ENCODE results near the gene POLA1. TPM values are rescaled to one million over a fixed set of nuclear protein-coding genes. Genes with fewer than 3 reads are reported as not detected.

Gene POLA1
- total and polyA plus RNA-seq, 7 donors, result 1.8 to 15.0 (median 11.4) TPM

DNA sequence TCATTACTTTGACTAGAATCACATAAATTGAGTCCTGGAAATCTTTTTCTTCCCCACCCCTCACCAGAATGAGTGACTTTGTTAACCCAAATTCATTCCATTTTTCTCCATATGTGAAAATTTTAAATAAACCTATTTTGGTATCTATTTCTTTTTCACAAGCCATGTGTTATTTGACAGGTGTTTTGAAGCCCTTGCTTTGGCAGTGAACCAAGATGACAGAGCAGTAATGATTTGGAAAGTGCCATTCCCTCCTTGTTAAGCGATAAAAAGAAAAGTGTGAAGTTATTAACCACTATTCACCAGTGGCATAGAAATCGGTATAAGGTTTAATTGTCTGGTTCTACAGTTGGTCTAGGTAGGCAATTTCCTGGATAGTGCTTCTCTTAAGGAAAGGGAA is 66.1 kb downstream of the POLA1 start:
- H3K4me1 ChIP-seq, result peaks cover 0 to 10% (median 0%) of the 10 kb centered on the region in 4 donors
- no peaks in the 10 kb centered on the region for H3K9me3 ChIP-seq
- 30 to 86% methylated on average over 2 of the region's 2 CpGs for WGBS, 2 donors
- no peaks in the 10 kb centered on the region for H3K27me3 ChIP-seq
- H3K36me3 ChIP-seq, result no peaks in the 10 kb centered on the region
- H3K27ac ChIP-seq, result no peak overlapping the region
- TF ChIP-seq POLR2AphosphoS5 (IDR thresholded peaks at IDR 0.05) (no peak), POLR2A (IDR thresholded peaks at IDR 0.05) (no peak), CTCF (IDR thresholded peaks at IDR 0.05) (no peak), EP300 (IDR thresholded peaks at IDR 0.05) (no peak)
- no peak overlapping the region for H3K4me3 ChIP-seq
- DNase-seq, result no peak
- intact Hi-C loops (cut with DNase I), result no loop called here

DNA sequence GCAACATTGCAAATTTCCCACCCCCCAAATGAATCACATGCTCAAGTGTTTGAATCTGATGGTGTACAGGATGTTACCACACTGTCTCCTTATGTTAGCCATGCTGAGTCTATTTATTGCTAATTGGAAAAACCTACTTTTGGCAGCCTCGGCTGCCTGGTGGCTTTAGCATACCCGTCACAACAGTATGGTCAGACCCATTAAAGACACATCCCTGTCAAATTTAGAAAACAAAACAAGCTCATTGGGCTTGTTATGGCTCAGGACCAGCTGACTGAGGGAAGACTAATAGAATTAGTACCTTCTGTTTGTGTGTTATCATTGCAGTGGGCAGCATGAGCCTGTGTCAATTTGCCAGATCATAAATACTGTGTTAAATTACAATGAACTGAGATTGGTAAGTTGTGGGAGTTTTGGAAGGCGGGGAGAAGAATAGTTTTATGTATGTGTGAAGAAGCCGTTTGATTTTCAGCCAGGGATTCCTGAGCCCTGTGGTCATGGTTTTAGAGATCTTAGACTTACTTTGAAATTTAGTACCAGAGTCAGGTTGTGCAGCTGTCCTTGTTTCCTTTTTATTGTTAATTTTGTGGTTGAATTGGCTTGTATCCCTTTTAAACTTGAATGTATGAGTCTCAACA is 66.8 kb downstream of the POLA1 start:
- H3K4me3 ChIP-seq, result no peak overlapping the region
- H3K27me3 ChIP-seq, result no peaks in the 10 kb centered on the region
- no peak for DNase-seq
- intact Hi-C loops (cut with DNase I), result no loop called here
- TF ChIP-seq CTCF (IDR thresholded peaks at IDR 0.05), result no peak
- TF ChIP-seq EP300 (IDR thresholded peaks at IDR 0.05), result no peak
- TF ChIP-seq POLR2AphosphoS5 (IDR thresholded peaks at IDR 0.05), result no peak
- TF ChIP-seq POLR2A (IDR thresholded peaks at IDR 0.05), result no peak
- 78 to 87% methylated on average over 4 of the region's 4 CpGs for WGBS, 2 donors
- H3K9me3 ChIP-seq, result no peaks in the 10 kb centered on the region
- H3K36me3 ChIP-seq, result no peaks in the 10 kb centered on the region
- peaks cover 0 to 10% (median 0%) of the 10 kb centered on the region in 4 donors for H3K4me1 ChIP-seq
- peak overlapping the region in 1 of 4 donors; percentile 26 for H3K27ac ChIP-seq

DNA sequence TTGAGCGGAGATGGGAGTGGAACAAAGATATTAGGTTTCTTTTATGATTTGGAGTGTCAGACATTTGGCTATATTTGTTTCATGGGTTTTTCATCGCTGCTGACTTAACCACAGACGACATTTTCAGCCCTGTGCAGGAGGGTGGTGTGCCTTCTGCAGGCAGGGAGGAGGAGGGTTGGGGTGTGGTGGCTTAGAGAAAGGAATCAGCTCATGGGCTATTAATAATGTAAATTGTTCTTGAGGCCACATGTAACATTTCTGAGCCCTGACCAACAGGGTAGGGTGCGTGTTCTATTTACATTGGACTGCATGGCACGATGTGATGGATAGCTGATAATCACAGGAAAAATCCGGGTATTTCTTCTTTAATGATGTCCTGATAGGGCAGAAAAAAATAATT is 67.6 kb downstream of the POLA1 start:
- Histone ChIP-seq H3K27ac (no peak overlapping the region), H3K36me3 (no peaks in the 10 kb centered on the region), H3K9me3 (no peaks in the 10 kb centered on the region), H3K4me3 (no peak overlapping the region), H3K4me1 (peaks cover 0 to 10% (median 0%) of the 10 kb centered on the region in 4 donors), H3K27me3 (no peaks in the 10 kb centered on the region)
- WGBS, 2 donors, result 90 to 97% methylated on average over 6 of the region's 6 CpGs
- intact Hi-C loops (cut with DNase I), result no loop called here
- no peak for DNase-seq
- TF ChIP-seq POLR2A (IDR thresholded peaks at IDR 0.05) (no peak), CTCF (IDR thresholded peaks at IDR 0.05) (no peak), EP300 (IDR thresholded peaks at IDR 0.05) (no peak), POLR2AphosphoS5 (IDR thresholded peaks at IDR 0.05) (no peak)

- Histone ChIP-seq H3K36me3 (no peaks in the 10 kb centered on the region), H3K4me1 (peaks cover 0 to 10% (median 0%) of the 10 kb centered on the region in 4 donors), H3K27me3 (no peaks in the 10 kb centered on the region), H3K9me3 (no peaks in the 10 kb centered on the region), H3K4me3 (no peak overlapping the region), H3K27ac (no peak overlapping the region)
- intact Hi-C loops (cut with DNase I), result no loop called here
- WGBS, 2 donors, result 78 to 84% methylated on average over 3 of the region's 3 CpGs
- no peak for TF ChIP-seq CTCF (IDR thresholded peaks at IDR 0.05)
- no peak for TF ChIP-seq POLR2A (IDR thresholded peaks at IDR 0.05)
- no peak for TF ChIP-seq POLR2AphosphoS5 (IDR thresholded peaks at IDR 0.05)
- no peak for TF ChIP-seq EP300 (IDR thresholded peaks at IDR 0.05)
- no peak for DNase-seq
Measured at GRCh38 chrX:24763989-24764388, 70.3 kb downstream of the POLA1 start.

GRCh38 chrX:24767557-24767956 is 73.8 kb downstream of the POLA1 start:
- TF ChIP-seq EP300 (IDR thresholded peaks at IDR 0.05), result no peak
- TF ChIP-seq CTCF (IDR thresholded peaks at IDR 0.05), result no peak
- TF ChIP-seq POLR2AphosphoS5 (IDR thresholded peaks at IDR 0.05), result no peak
- no peak for TF ChIP-seq POLR2A (IDR thresholded peaks at IDR 0.05)
- intact Hi-C loops (cut with DNase I), result no loop called here
- H3K9me3 ChIP-seq, result no peaks in the 10 kb centered on the region
- 90 to 100% methylated on average over 1 of the region's 1 CpG for WGBS, 2 donors
- H3K36me3 ChIP-seq, result no peaks in the 10 kb centered on the region
- DNase-seq, result no peak
- no peak overlapping the region for H3K27ac ChIP-seq
- H3K4me3 ChIP-seq, result no peak overlapping the region
- H3K4me1 ChIP-seq, result no peaks in the 10 kb centered on the region
- no peaks in the 10 kb centered on the region for H3K27me3 ChIP-seq
